ENCODE results near the gene CABCOCO1.
"Not testable (repeated sequence)": the region's sequence is repeated elsewhere in the genome, so short reads cannot be mapped to it uniquely, and the experiment has no call there.

GRCh38 chr10:61737455-61737854 lies 74.7 kb downstream of the CABCOCO1 start:
- not testable (repeated sequence) for TF ChIP-seq POLR2A (IDR thresholded peaks at IDR 0.05; ENCODE audit: low read length); GATA1 (IDR thresholded peaks at IDR 0.05; ENCODE audit: low read depth, low read length)
